GM12873 (cell line): Measurements from ENCODE around the gene UGT2A2.

Experiments used
- CTCF ChIP-seq: IDR thresholded peaks from 2 replicates; pipeline ENCODE4 v1.5.1; 2012; ENCODE audit warnings: low read depth, mild to moderate bottlenecking, moderate library complexity, low read length, control low read depth; ENCODE audit not compliant: insufficient read depth; ENCODE audit errors: missing control alignments

The UGT2A2 gene

GRCh38 chr4:69600013-69600412 is 39.4 kb downstream of the UGT2A2 start:
- no peak for TF ChIP-seq CTCF

DNA sequence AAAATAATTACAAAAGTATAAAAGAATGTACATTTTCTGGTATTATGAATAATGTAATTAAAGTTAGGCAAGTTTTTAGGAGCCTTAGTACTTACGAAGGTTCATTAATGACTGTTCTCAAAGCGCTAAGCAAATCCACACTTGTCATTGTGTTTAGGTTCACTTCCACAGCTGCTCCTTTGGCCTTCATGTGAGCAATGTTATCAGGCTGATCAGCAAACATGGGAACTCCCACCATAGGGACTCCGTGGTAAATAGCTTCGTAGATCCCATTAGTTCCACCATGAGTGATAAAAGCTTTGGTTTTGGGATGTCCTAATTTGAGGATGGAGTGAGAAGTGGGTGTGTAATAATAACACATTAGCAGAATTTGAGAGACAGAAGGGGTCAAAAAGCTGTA is 45.1 kb downstream of the UGT2A2 start:
- no peak for TF ChIP-seq CTCF

DNA sequence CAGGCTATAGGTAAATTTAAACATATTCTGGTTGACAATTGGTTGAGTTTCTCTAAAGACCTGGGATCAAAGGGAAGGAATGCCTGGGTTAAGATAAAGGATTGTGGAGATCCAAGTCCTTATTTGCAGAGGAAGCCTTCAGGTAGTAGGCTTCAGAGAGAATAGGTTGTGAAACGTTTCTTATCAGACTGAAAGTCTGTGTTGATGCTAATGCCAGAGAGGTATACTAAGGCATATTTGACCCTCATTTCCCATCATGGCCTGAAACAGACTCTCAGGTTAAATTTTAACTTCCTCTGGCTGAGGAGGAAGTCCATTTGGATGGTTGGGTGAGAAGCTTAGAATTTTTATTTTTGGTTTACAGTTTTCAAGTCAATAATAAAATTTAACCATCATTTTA is 48.1 kb downstream of the UGT2A2 start:
- TF ChIP-seq CTCF = no peak

DNA sequence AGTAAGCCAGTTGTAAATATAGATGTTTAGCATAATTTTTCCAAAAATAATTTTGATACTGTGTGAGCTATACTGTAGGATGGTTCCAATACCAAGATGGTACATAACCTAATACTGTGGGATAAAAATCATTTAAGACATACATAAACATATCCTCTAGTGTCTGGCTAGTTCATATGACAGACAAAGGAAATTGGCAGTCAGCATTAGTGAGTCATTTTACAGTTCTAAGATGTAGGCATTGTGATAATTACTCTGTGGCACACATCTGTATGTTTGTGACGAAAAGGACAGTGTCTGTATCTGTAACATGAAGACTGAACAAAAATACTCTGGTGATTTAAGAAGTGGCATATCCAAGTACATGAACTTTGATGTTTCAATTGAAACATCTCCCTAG is 49.6 kb downstream of the UGT2A2 start:
- no peak for TF ChIP-seq CTCF

DNA sequence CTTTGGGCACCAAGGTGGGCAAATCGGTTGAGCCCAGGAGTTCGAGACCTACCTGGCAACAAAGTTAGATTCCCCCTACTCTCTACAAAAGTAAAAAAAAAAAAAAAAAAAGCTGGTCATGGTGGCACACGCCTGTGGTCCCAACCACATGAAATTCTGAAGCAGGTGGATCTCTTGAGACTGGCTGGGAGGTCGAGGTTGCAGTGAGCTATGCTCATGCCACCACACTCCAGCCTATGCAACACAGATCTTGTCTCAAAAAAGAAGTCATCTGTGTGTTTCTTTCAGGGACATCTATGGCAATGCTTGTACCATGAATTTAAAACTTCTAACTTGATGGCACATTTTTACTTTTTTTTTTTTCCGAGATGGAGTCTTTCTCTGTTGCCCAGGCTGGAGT is 55.3 kb downstream of the UGT2A2 start:
- no peak for TF ChIP-seq CTCF

DNA sequence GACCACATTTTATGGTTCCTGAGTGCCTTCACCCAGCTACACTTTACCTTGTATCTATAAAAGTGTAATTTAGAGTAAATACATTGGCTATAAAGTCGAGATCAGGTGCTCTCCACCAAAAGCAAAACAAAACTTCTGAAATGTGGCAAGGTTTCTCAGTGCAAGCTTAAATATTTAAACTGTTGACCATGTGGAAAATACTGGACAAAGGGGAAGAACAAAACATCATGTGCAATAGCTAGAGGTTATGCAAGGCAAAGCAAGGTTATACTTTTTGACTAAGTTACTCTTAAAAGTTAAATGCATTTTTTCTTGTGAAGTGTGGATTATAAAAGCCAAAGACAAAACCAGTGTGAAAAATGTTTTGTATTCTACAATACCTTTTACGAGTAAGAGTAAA is 55.9 kb downstream of the UGT2A2 start:
- TF ChIP-seq CTCF = no peak

- TF ChIP-seq CTCF = no peak
Observed at GRCh38 chr4:69577245-69577644, 62.2 kb downstream of the UGT2A2 start.
